Stimulated activated CD4-positive, alpha-beta T cell treated with anti-CD3 and anti-CD28 coated beads, TNF-alpha, amount 100 ng/mL, for 4 hours (primary cell): Measurements from ENCODE around the gene NUDT21.
"Not testable (repeated sequence)": the region's sequence is repeated elsewhere in the genome, so short reads cannot be mapped to it uniquely, and the experiment has no call there.

Experiments
- DNase-seq, 3 experiments: peaks; one replicate each; pipeline ENCODE4 v3.0.0-alpha.2; 2020; ENCODE audit warnings: low read depth in 3 of 3

Gene NUDT21

GRCh38 chr16:56419740-56420548 is 31.2 kb downstream of the NUDT21 start:
- no peak for DNase-seq

GRCh38 chr16:56417138-56417537 is 34.0 kb downstream of the NUDT21 start:
- no peak for DNase-seq

GRCh38 chr16:56415875-56416274 is 35.3 kb downstream of the NUDT21 start:
- no peak for DNase-seq

GRCh38 chr16:56414366-56414765 is 36.8 kb downstream of the NUDT21 start:
- DNase-seq = no peak

- no peak for DNase-seq
Measured at GRCh38 chr16:56413381-56413780, 37.8 kb downstream of the NUDT21 start.

GRCh38 chr16:56411624-56412023 is 39.5 kb downstream of the NUDT21 start:
- no peak for DNase-seq

GRCh38 chr16:56411123-56411522 is 40.0 kb downstream of the NUDT21 start:
- no peak for DNase-seq

- DNase-seq = no peak
Measured at GRCh38 chr16:56409195-56409594, 41.9 kb downstream of the NUDT21 start.

- no peak for DNase-seq
Measured at GRCh38 chr16:56408379-56409098, 42.6 kb downstream of the NUDT21 start.

GRCh38 chr16:56405977-56406672 is 45.0 kb downstream of the NUDT21 start:
- no peak for DNase-seq

GRCh38 chr16:56401482-56401881 is 49.6 kb downstream of the NUDT21 start:
- no peak for DNase-seq

GRCh38 chr16:56400458-56400857 is 50.7 kb downstream of the NUDT21 start:
- DNase-seq = no peak

- no peak for DNase-seq
Measured at GRCh38 chr16:56399486-56399885, 51.6 kb downstream of the NUDT21 start.

GRCh38 chr16:56399047-56399446 is 52.1 kb downstream of the NUDT21 start:
- DNase-seq = no peak

- not testable (repeated sequence) for DNase-seq
Measured at GRCh38 chr16:56396724-56397123, 54.4 kb downstream of the NUDT21 start.

- DNase-seq = no peak
Measured at GRCh38 chr16:56389554-56389953, 61.6 kb downstream of the NUDT21 start.

GRCh38 chr16:56388209-56388608 is 62.9 kb downstream of the NUDT21 start:
- DNase-seq = no peak

GRCh38 chr16:56387396-56387795 is 63.7 kb downstream of the NUDT21 start:
- no peak for DNase-seq

- no peak for DNase-seq
Measured at GRCh38 chr16:56384074-56384721, 66.9 kb downstream of the NUDT21 start.

GRCh38 chr16:56382901-56383355 is 68.2 kb downstream of the NUDT21 start:
- no peak for DNase-seq

GRCh38 chr16:56382459-56382858 is 68.7 kb downstream of the NUDT21 start:
- no peak for DNase-seq
